Natural killer cell treated with Interleukin-12 subunit alpha and Interleukin-12 subunit beta and Interleukin-15 and Interleukin-18, amount 100 ng/mL, for 72 hours (primary cell): ENCODE results near the gene BAIAP2. TPM values are rescaled to one million over a fixed set of nuclear protein-coding genes. Genes with fewer than 3 reads are reported as not detected.
"Not testable (repeated sequence)": the region's sequence is repeated elsewhere in the genome, so short reads cannot be mapped to it uniquely, and the experiment has no call there.

Source experiments
- ATAC-seq, 2 donors: fragments of 150-1000 bp; cut with Tn5 transposase in 1 of 2; sonication (Bioruptor Pico), chemical (Tn5 transposase) in 1 of 2; 2 replicates each; pipeline ENCODE4 v1.10.0; 2021
- DNase-seq: peaks from one replicate; pipeline ENCODE4 v3.0.0; 2022; ENCODE audit warnings: low spot score
- H3K27ac Mint-ChIP-seq, 2 donors: 1 replicate in 1 of 2; 2 replicates in 1 of 2; pipeline ENCODE4 v1.8.0; 2022; ENCODE audit warnings: mixed read lengths in 2 of 2, mild to moderate bottlenecking in 1 of 2, moderate library complexity in 1 of 2
- H3K27me3 Mint-ChIP-seq, 2 donors: 1 replicate in 1 of 2; 2 replicates in 1 of 2; pipeline ENCODE4 v1.8.0; 2022; ENCODE audit warnings: mixed read lengths in 2 of 2
- H3K36me3 Mint-ChIP-seq: one replicate; pipeline ENCODE4 v1.8.0; 2022; ENCODE audit warnings: mixed read lengths
- H3K4me1 Mint-ChIP-seq, 2 donors: 1 replicate in 1 of 2; 2 replicates in 1 of 2; pipeline ENCODE4 v1.8.0; 2022; ENCODE audit warnings: low read depth in 2 of 2, mixed read lengths in 2 of 2, mild to moderate bottlenecking in 1 of 2
- H3K4me3 Mint-ChIP-seq: one replicate; pipeline ENCODE4 v1.8.0; 2022; ENCODE audit warnings: mixed read lengths
- H3K9me3 Mint-ChIP-seq: 2 replicates; pipeline ENCODE4 v1.8.0; 2022; ENCODE audit warnings: mixed read lengths
- total RNA-seq, 2 donors: library from RNA; stranded (reverse); gene quantifications; one replicate each; pipeline ENCODE4 v1.2.3, GENCODE V29; 2022

BAIAP2 gene
- total RNA-seq, 2 donors from 2014 or later, result 7.3 to 9.6 TPM

DNA sequence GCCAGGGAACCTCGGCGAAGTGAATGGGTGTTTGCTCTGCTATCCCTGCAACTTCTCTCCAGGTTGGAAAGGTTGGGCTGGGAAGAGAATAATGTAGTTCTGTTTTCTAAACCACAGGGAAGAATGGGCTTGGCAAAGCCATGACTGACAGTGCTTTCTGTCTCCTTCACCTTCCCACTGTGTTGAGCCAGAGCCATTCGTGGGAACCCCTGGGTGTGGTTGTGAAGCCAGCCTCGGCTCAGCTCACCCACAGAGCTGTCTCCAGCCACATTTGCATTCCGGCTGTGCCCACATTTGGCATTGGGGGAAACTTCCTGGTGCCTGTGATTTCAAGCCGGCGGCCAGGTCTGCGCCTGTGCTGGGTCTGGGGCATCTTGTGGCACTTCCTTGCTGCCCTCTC, 39.9 kb downstream of the BAIAP2 start:
- Mint-ChIP-seq H3K9me3 (no peaks in the 10 kb centered on the region), H3K36me3 (no peaks in the 10 kb centered on the region), H3K27me3 (no peaks in the 10 kb centered on the region), H3K4me3 (no peak overlapping the region), H3K27ac (no peak overlapping the region), H3K4me1 (no peaks in the 10 kb centered on the region)
- ATAC-seq, result no peak
- no peak for DNase-seq

GRCh38 chr17:81075307-81075706, 40.4 kb downstream of the BAIAP2 start:
- Mint-ChIP-seq H3K27me3 (no peaks in the 10 kb centered on the region), H3K4me1 (no peaks in the 10 kb centered on the region), H3K36me3 (no peaks in the 10 kb centered on the region), H3K9me3 (no peaks in the 10 kb centered on the region), H3K4me3 (no peak overlapping the region), H3K27ac (no peak overlapping the region)
- DNase-seq, result no peak
- no peak for ATAC-seq

DNA sequence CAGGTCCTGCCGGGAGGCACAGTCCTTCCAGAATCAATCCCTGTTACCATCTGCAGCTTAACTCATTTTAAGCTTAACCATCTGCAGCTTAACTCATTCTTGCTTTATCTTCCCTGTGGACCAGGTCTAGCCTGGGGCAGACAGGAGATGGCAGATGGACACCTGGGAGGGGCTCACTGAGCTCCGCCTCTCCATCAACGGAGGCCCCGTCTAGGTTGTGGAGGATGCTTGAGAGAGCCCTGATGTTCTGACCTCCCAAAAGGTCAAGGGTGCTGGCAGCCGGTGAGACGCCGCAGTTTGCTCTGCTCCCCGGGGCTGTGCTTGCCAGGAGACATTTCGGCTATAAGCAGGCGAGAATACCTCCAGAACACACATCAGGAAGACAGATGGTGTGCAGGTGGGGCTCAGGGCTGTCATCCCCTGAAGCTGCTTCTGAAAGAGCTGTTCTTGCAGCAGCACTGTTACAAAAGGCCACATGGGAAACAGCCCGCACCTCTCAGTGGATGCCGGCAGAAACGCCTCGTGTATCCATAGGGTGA, 41.3 kb downstream of the BAIAP2 start:
- Mint-ChIP-seq H3K4me1 (no peaks in the 10 kb centered on the region), H3K4me3 (no peak overlapping the region), H3K27ac (no peak overlapping the region), H3K27me3 (no peaks in the 10 kb centered on the region), H3K36me3 (no peaks in the 10 kb centered on the region), H3K9me3 (no peaks in the 10 kb centered on the region)
- no peak for DNase-seq
- ATAC-seq, result no peak

DNA sequence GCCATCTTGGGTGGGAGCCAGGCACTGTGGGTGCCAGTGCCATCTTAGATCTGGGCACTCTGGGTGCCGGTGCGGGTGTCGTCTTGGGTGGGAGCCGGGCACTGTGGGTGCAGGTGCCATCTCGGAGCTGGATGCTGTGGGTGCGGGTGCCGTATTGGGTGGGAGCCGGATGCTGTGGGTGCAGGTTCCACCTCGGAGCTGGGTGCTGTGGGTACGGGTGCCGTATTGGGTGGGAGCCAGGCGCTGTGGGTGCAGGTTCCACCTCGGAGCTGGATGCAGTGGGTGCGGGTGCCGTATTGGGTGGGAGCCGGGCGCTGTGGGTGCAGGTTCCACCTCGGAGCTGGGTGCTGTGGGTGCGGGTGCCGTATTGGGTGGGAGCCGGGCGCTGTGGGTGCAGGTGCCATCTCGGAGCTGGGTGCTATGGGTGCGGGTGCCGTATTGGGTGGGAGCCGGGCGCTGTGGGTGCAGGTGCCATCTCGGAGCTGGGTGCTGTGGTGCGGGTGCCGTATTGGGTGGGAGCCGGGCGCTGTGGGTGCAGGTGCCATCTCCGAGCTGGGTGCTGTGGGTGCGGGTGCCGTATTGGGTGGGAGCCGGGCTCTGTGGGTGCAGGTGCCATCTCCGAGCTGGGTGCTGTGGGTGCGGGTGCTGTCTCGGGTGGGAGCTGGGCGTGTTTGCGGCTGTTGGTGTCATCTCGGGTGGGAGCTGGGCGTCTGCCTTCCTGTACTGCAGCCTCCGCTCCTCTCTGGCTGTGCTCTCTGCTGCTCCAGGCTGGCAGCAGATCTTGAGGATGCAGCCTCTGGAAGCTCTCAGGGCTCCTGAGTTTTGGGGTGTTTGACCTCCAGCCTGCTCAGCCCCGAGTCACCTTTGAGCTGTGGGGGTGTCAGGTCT, 43.3 kb downstream of the BAIAP2 start:
- H3K27ac Mint-ChIP-seq, DNase-seq, H3K36me3 Mint-ChIP-seq, H3K4me1 Mint-ChIP-seq, ATAC-seq, H3K9me3 Mint-ChIP-seq, H3K27me3 Mint-ChIP-seq, H3K4me3 Mint-ChIP-seq: not testable (repeated sequence)

- H3K27ac Mint-ChIP-seq, result no peak overlapping the region
- no peaks in the 10 kb centered on the region for H3K9me3 Mint-ChIP-seq
- no peaks in the 10 kb centered on the region for H3K36me3 Mint-ChIP-seq
- no peak for DNase-seq
- no peaks in the 10 kb centered on the region for H3K4me1 Mint-ChIP-seq
- no peaks in the 10 kb centered on the region for H3K27me3 Mint-ChIP-seq
- no peak overlapping the region for H3K4me3 Mint-ChIP-seq
- ATAC-seq, result no peak
Observed at GRCh38 chr17:81080019-81080418, 45.1 kb downstream of the BAIAP2 start.

GRCh38 chr17:81081222-81082176, 46.5 kb downstream of the BAIAP2 start:
- DNase-seq (no peak), ATAC-seq (no peak)
- Mint-ChIP-seq H3K4me1 (no peaks in the 10 kb centered on the region), H3K4me3 (no peak overlapping the region), H3K27ac (no peak overlapping the region), H3K9me3 (no peaks in the 10 kb centered on the region), H3K27me3 (no peaks in the 10 kb centered on the region), H3K36me3 (no peaks in the 10 kb centered on the region)

- Mint-ChIP-seq H3K9me3 (no peaks in the 10 kb centered on the region), H3K4me1 (no peaks in the 10 kb centered on the region), H3K27ac (no peak overlapping the region), H3K36me3 (no peaks in the 10 kb centered on the region), H3K4me3 (no peak overlapping the region), H3K27me3 (no peaks in the 10 kb centered on the region)
- ATAC-seq (no peak), DNase-seq (no peak)
Observed at GRCh38 chr17:81082177-81083073, 47.5 kb downstream of the BAIAP2 start.

GRCh38 chr17:81083125-81083765, 48.3 kb downstream of the BAIAP2 start:
- Mint-ChIP-seq H3K36me3 (no peaks in the 10 kb centered on the region), H3K4me1 (no peaks in the 10 kb centered on the region)

DNA sequence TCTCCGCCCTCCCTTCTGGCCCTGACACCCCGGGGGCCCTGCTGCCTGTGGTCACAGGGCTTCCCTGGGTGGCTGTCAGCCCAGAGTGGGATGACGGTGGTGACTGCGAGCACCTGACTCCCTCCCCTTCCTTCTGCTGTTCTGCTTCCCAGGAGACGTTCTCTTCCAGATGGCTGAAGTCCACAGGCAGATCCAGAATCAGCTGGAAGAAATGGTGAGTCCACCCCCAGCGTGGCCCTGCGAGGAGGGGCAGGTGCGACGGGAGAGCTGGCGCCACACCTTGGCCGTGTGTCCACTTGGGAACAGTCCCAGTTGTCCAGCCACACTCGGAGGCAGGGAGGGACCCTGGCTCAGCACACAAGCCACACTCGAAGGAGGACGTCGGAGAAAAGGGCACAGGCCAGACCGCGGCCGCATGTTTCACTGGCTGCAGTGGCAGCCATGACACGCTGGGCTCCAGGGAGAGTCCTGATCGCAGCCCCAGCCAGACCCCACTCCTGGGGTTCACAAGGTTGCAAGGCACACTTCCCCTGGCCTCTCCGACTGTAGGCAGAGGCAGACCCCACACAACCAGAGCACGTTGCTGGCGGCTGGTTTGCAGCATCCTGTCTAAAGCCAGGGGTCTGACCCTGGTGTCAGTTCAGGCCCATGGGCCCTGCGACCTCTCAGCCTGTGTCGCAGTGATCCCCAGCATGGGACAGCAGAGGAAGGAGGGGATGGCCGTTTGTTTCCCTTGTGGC, 49.9 kb downstream of the BAIAP2 start:
- H3K9me3 Mint-ChIP-seq, result no peaks in the 10 kb centered on the region
- no peaks in the 10 kb centered on the region for H3K27me3 Mint-ChIP-seq
- DNase-seq (no peak), ATAC-seq (no peak)
- H3K4me3 Mint-ChIP-seq, result no peak overlapping the region
- no peak overlapping the region for H3K27ac Mint-ChIP-seq
- H3K4me1 Mint-ChIP-seq, result no peaks in the 10 kb centered on the region
- no peaks in the 10 kb centered on the region for H3K36me3 Mint-ChIP-seq

More at GRCh38 chr17:81083125-81083765, 48.3 kb downstream of the BAIAP2 start:
- Mint-ChIP-seq H3K27ac (no peak overlapping the region), H3K4me3 (no peak overlapping the region), H3K9me3 (no peaks in the 10 kb centered on the region), H3K27me3 (no peaks in the 10 kb centered on the region)
- DNase-seq, result no peak
- no peak for ATAC-seq

DNA sequence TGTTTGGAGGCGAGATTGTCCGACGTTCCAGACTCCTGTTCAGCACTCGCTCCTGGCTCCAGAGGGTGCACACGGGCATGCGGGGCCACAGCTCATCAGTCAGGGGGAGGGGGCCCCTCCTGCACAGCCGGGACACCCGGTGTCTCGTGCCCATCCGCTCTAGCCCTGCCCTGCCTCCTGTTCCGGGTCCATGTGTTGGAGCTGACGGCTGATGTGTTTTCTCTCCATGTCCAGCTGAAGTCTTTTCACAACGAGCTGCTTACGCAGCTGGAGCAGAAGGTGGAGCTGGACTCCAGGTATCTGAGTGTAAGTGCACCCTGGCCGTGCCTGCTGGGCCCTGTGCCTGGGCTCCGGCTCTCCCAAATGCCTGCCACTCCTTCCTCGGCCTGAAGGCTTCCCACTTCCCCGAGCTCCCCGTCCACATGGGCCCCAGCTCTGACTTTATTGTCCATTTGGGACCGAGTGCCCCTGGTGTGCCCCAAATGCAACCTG, 50.5 kb downstream of the BAIAP2 start:
- no peaks in the 10 kb centered on the region for H3K4me1 Mint-ChIP-seq
- no peaks in the 10 kb centered on the region for H3K9me3 Mint-ChIP-seq
- no peak overlapping the region for H3K4me3 Mint-ChIP-seq
- H3K27ac Mint-ChIP-seq, result no peak overlapping the region
- DNase-seq, result no peak
- ATAC-seq, result no peak
- H3K27me3 Mint-ChIP-seq, result no peaks in the 10 kb centered on the region
- no peaks in the 10 kb centered on the region for H3K36me3 Mint-ChIP-seq

- H3K4me3 Mint-ChIP-seq, result no peak overlapping the region
- no peaks in the 10 kb centered on the region for H3K4me1 Mint-ChIP-seq
- no peaks in the 10 kb centered on the region for H3K36me3 Mint-ChIP-seq
- H3K9me3 Mint-ChIP-seq, result no peaks in the 10 kb centered on the region
- DNase-seq, result no peak
- no peaks in the 10 kb centered on the region for H3K27me3 Mint-ChIP-seq
- H3K27ac Mint-ChIP-seq, result no peak overlapping the region
- ATAC-seq, result no peak
Observed at GRCh38 chr17:81086789-81087551, 52.0 kb downstream of the BAIAP2 start.
